ENCODE data around the gene HDAC7. TPM values are rescaled to one million over a fixed set of nuclear protein-coding genes. Genes with fewer than 3 reads are reported as not detected.

HDAC7 gene
- total and polyA plus RNA-seq, 2 of the 13 experiments (the other 11 are each of a cell fraction or from before 2014, with no cell fraction given): 4.6 to 10.8 TPM

- FAIRE-seq (no peak), ATAC-seq (no peak), DNase-seq (ENCODE audit: low spot score) (no peak)
- H3K4me1 ChIP-seq (ENCODE audit: insufficient read depth, low read length): peaks cover 38% of the 10 kb centered on the region
- no peak overlapping the region for H3K27ac ChIP-seq (ENCODE audit: extremely low read length, insufficient read depth, low read length)
- H3K4me3 ChIP-seq (replicated peaks in 1 of 3; ENCODE audit: insufficient read depth in 1 of 3, low read depth in 2 of 3, low read length in 3 of 3): no peak overlapping the region
- H3K27me3 ChIP-seq (ENCODE audit: control insufficient read depth in 1 of 2, insufficient read depth in 2 of 2, low read length in 2 of 2): no peaks in the 10 kb centered on the region
- in situ Hi-C loops (cut with HindIII; ENCODE audit: extremely low pct_ligation_motif_present, low pct_unique_long_range_greater_than_20kb): no loop called here
- ChIA-PET POLR2A (no interaction called here), CTCF (ENCODE audit: low intra/inter-chr PET ratio, low total read pairs) (no interaction called here)
- H3K4me2 ChIP-seq (ENCODE audit: low read depth, low read length): no peak overlapping the region
- no peaks in the 10 kb centered on the region for H4K20me1 ChIP-seq (ENCODE audit: insufficient read depth, low read length)
- no peak for TF ChIP-seq AGO2 (optimal IDR thresholded peaks at IDR 0.05; ENCODE audit: low read depth, low read length)
- TF ChIP-seq ZNF839 (CRISPR knock-in tag; IDR thresholded peaks at IDR 0.05; ENCODE audit: borderline replicate concordance): no peak
- no peak for TF ChIP-seq ZNF614 (CRISPR knock-in tag; IDR thresholded peaks at IDR 0.05; ENCODE audit: borderline replicate concordance)
- no peak for TF ChIP-seq GMEB2 (CRISPR knock-in tag; IDR thresholded peaks at IDR 0.05; ENCODE audit: low read depth)
- no peak for TF ChIP-seq STAG1 (CRISPR knock-in tag; IDR thresholded peaks at IDR 0.05)
- TF ChIP-seq MED1 (CRISPR knock-in tag; IDR thresholded peaks at IDR 0.05): no peak
- no peak for TF ChIP-seq ZNF33B (CRISPR knock-in tag; IDR thresholded peaks at IDR 0.05)
- TF ChIP-seq ZNF556 (CRISPR knock-in tag; IDR thresholded peaks at IDR 0.05; ENCODE audit: borderline replicate concordance): no peak
- TF ChIP-seq RBM39 (IDR thresholded peaks at IDR 0.05; ENCODE audit: low read depth, low read length, poor library complexity, severe bottlenecking): no peak
- TF ChIP-seq, protein P1, sequence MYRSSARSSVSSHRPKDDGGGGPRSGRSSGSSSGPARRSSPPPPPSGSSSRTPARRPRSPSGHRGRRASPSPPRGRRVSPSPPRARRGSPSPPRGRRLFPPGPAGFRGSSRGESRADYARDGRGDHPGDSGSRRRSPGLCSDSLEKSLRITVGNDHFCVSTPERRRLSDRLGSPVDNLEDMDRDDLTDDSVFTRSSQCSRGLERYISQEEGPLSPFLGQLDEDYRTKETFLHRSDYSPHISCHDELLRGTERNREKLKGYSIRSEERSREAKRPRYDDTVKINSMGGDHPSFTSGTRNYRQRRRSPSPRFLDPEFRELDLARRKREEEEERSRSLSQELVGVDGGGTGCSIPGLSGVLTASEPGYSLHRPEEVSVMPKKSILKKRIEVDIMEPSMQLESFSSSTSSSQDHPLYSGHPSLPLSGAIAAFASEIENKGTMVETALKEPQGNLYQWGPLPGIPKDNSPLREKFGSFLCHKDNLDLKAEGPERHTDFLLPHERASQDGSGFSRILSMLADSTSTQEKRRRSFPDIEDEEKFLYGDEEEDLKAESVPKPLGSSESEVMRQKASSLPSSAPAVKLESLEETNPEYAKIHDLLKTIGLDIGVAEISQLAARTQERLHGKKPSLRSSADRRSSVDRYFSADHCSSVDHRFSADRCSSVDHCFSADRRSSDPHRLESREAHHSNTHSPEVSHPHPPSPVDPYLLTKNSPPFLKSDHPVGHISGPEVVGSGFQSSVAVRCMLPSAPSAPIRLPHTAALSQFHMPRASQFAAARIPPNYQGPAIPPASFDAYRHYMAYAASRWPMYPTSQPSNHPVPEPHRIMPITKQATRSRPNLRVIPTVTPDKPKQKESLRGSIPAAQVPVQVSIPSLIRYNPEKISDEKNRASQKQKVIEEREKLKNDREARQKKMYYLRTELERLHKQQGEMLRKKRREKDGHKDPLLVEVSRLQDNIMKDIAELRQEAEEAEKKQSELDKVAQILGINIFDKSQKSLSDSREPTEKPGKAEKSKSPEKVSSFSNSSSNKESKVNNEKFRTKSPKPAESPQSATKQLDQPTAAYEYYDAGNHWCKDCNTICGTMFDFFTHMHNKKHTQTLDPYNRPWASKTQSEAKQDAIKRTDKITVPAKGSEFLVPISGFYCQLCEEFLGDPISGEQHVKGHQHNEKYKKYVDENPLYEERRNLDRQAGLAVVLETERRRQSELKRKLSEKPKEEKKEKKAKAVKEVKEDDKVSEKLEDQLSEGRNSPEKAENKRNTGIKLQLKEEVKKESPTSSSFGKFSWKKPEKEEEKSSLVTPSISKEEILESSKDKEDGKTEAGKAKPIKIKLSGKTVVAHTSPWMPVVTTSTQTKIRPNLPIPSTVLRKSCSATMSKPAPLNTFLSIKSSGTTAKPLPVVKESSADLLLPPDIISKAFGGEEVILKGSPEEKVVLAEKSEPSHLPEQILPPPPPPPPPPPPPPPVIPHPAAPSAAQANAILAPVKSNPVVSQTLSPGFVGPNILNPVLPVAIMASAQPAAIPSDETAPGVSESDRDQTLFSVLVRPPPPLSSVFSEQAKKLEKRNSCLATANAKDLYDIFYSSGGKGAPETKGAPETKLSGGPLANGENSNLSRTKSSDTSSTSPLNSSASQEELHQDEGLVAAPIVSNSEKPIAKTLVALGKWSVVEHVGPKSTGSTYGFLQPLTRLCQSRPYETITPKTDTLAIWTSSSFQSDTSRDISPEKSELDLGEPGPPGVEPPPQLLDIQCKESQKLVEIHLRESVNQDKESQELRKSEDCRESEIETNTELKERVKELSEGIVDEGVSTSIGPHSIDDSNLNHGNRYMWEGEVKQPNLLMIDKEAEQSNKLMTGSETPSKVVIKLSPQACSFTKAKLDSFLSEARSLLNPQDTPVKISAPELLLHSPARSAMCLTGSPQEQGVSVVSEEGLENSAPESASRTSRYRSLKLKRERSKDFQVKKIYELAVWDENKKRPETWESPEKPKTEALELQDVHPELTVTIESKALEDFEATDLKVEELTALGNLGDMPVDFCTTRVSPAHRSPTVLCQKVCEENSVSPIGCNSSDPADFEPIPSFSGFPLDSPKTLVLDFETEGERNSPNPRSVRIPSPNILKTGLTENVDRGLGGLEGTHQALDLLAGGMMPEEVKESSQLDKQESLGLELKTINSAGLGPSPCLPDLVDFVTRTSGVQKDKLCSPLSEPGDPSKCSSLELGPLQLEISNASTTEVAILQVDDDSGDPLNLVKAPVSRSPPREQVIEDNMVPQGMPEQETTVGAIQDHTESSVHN (CRISPR knock-in tag; IDR thresholded peaks at IDR 0.05): no peak
- no peak for TF ChIP-seq SP140L (CRISPR knock-in tag; IDR thresholded peaks at IDR 0.05; ENCODE audit: borderline replicate concordance)
- TF ChIP-seq ZNF691 (CRISPR knock-in tag; IDR thresholded peaks at IDR 0.05; ENCODE audit: borderline replicate concordance, low read depth): no peak
- no peak for TF ChIP-seq MTF1 (CRISPR knock-in tag; IDR thresholded peaks at IDR 0.05)
- TF ChIP-seq ZNF30 (CRISPR knock-in tag; IDR thresholded peaks at IDR 0.05): no peak
- TF ChIP-seq MIER2 (CRISPR knock-in tag; IDR thresholded peaks at IDR 0.05): no peak
- 72% methylated on average over 7 of the region's 7 CpGs for WGBS (ENCODE audit: low lambda C conversion rate)
- H2AFZ ChIP-seq (ENCODE audit: low read length): no peak overlapping the region
- no peaks in the 10 kb centered on the region for H3K36me3 ChIP-seq (replicated peaks in 1 of 2; ENCODE audit: control insufficient read depth in 1 of 2, insufficient read depth in 2 of 2, low read length in 2 of 2)
- no TSS peak for BruUV-seq (replicated peaks)
- intact Hi-C loops (cut with micrococcal nuclease; ENCODE audit: unreplicated experiment): no loop called here
- H3K9me3 ChIP-seq (ENCODE audit: low read length): no peaks in the 10 kb centered on the region
- no peak overlapping the region for H3K9ac ChIP-seq (ENCODE audit: insufficient read depth, low read depth, low read length)
- no peaks in the 10 kb centered on the region for H3K79me2 ChIP-seq (ENCODE audit: insufficient read depth, low read length)
Measured at GRCh38 chr12:47860279-47860841, 40.7 kb upstream of the HDAC7 start.

Data from HepG2 (cell line).